NCI-H526 treated with DMSO at 0.1 percent for 48 hours (cell line): ENCODE data around the gene PARM1.
"Not testable (repeated sequence)": the region's sequence is repeated elsewhere in the genome, so short reads cannot be mapped to it uniquely, and the experiment has no call there.

Source experiments
- DNase-seq: peaks from one replicate; lab custom pipeline; 2025; lab: John Stamatoyannopoulos, UW

Gene PARM1

DNA sequence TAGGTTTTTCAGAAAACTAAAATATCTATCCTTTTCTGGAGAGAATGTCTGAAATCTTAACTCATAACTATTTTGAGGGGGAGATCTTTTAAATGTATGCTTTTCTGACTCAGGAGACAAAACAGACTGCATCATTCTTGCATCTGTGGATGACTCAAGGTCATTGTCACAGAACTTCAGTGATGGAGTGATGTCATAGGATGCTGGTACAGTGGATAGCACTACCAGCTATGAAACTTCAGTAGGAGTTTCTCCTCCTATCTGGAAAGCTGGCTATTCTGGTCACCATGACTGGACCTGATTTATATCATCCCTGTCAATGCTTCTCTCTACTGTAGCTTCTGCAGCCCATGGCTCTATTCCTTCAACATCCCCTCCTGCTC is 50.3 kb downstream of the PARM1 start:
- DNase-seq = no peak

DNA sequence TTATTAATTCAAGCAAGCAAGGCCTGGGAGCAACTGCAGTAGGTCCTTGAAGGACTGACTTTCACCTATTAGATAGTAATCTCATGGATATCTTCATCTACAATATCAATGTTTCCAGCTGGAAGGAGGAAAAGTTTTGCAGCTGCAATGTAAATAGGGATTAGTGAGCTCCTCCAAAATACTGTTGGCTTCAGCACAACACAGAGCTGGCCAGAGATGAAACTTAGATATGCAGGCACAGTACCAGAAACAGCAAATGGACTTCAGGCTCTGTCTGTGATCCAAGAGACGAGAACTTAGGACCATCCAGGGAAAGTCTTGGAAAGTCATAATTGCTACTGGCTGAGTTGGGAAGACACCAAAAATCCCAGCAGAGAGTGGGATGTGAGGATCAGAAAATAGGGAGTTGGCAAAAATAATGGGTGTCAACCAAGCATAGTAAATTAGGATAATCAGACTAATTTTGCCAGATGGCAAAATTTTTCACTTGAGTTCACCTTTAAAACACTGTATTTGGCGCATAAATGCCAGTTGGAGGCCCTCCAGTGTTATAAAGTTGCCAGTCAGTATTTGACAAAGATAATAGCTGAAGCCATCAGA is 57.5 kb downstream of the PARM1 start:
- DNase-seq = no peak

- DNase-seq = not testable (repeated sequence)
Observed at GRCh38 chr4:74994436-74994835, 61.5 kb downstream of the PARM1 start.

DNA sequence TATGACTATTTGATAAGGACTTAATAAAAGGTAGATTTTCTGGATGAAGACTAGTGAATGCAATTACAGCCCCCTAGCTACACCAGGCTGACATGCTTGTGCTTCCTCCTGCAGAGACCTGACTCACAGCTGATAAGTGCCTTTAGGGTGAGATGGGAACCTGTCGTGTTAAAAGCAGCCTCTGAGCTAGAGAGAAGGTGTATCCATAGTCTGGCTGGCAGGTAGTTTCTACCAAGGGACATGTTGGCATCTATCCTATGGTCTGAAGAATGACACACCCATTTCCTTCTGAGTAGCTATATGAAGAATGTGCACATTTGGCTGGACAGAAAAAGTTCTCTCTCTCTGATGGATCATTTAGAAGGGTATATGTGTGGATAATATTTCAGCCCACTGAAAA is 64.1 kb downstream of the PARM1 start:
- no peak for DNase-seq

DNA sequence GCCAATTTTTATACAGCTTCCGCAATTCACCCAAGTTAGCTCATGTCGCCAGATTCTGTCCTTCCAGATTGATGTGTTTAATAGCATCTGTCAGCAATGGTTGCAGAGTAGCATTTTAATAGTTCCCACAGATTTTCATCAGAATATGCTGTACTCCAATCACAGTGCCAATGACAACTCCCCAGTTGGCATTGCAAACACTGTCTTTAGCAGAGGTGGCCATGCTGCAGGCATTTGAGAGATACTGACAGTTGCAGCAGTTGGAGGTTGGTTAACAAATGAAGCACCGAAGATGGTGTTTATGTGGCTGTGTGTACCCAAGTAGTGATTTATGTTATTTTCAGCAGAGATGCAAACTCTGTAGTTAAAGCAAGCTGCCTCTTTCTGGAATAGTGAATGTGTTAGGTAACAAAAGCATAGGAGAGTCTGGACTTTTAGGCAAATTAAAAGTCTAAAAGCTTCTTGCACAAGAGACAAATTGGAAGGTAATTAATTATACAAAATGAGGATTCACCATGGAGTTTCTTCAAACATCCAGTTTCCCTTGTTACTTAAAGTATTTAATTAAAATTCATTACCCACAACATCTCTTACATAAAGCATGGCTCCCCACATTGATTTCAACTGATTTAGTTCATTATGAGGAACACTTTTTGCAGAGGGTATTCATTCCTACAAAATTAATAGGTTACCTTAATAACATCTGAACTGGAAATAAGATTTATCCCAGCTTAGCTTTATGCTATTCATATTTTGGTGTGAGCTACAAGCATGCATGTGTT is 65.2 kb downstream of the PARM1 start:
- peak; percentile 16 for DNase-seq

DNA sequence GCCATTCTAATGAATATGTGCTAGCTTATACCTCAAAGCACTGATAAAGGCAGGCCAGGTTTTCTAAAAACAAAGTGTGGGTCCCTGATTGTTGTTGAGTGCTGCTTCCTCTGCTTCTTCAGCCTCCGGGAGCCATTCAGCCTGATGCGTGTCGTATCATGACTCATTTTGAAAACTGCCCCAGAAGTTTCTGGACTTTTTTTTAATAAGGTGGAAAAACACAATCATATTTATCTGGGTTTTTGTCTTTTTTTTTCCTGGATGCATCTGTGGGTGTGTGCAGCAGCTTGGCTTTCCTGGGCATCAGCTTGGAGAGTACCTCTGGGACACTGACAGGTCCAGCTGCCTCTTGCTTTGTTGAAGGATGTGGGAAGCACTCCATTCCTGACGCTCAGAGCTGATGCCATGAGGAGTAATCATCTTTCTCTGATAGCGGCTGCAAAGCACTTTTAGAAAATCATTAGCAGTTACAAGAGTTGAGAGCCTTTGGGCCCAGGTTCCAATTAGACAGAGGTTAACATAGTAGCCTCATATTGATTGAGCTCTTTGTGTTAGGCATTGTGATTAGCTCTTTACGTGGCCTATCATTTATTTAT is 66.9 kb downstream of the PARM1 start:
- DNase-seq = no peak

DNA sequence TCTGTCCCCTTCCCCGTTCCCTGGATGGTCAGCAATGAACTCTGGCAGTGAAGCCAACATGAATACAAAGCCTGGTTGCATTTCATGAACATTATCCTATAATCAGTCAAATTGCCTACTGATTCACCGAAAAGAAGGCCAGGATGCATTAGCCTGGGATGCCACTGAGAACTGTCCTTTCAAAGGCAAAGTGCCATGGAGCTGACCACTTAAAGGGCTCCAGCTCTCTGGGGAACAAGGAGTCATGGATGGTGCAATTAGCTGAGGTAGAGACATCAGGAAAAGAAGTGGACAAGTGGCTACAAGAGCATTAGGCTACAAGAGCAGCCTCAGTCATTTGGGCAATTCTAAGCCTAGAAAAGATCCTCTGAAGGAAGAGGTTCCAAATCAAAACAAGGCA is 69.0 kb downstream of the PARM1 start:
- DNase-seq = no peak

- no peak for DNase-seq
Observed at GRCh38 chr4:75002381-75002780, 69.5 kb downstream of the PARM1 start.

- no peak for DNase-seq
Observed at GRCh38 chr4:75003979-75004378, 71.1 kb downstream of the PARM1 start.

GRCh38 chr4:75004755-75005668 is 72.1 kb downstream of the PARM1 start:
- DNase-seq = no peak

GRCh38 chr4:75005727-75006126 is 72.8 kb downstream of the PARM1 start:
- DNase-seq = no peak

- DNase-seq = no peak
Observed at GRCh38 chr4:75007891-75008290, 75.0 kb downstream of the PARM1 start.

GRCh38 chr4:75009138-75009537 is 76.2 kb downstream of the PARM1 start:
- no peak for DNase-seq

GRCh38 chr4:75011131-75011795 is 78.3 kb downstream of the PARM1 start:
- DNase-seq = no peak

DNA sequence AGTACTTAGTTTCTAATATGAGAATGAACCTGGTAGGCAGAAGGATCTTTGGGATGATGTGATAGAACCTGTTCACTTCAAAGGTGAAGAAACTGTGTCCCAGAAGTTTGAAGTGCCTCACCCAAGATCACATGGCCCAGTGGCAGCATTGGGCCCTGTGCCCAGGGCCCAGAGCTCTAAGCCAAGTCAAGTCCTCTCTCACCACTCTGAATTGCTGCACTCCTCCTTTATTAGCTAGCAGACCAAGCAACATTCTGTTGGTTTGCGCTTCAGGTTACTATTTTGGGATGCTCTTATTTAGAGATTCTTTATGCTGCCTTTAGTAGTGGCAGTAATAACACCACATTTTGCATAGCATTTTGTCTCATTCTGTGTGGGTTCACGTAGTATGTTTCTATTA is 82.7 kb downstream of the PARM1 start:
- DNase-seq = no peak

DNA sequence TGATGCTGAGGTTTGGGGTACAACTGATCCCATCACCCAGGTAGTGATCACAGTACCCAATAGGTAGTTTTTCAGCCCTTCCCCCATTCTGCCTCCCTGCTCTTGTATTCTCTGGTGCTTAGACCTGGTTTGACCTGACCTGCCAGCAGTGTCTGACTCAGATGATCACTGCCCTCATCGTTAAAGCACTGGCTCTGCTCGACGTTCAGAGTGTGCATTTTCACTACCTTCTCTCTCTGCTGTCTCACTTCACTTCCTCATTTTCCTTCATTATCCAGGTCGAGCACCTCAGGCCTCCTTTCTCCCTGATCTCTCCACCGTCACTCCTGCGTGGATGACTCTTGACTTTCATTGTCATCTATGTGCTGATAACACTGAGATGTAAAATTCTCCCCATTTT is 83.6 kb downstream of the PARM1 start:
- DNase-seq = no peak

- DNase-seq = no peak
Observed at GRCh38 chr4:75018811-75019479, 86.0 kb downstream of the PARM1 start.

DNA sequence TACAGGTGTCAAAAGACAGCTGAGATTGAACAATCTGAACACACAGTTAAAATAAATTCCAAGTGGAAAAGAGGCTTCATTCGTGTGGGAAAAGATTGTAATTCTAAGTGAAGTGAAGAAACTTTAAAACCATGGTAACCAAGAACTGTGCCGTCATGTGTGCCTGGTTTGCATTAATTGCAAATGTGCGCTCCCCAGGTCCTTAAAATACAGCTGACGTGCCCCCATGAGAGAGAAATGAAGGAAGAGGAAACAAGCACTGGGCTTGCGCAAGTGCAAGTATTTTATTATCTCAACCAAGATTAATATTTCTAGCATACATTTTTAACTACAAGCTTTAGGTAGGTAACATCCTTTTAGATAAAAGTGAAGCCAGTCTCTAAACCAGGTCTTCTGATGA is 92.5 kb downstream of the PARM1 start:
- no peak for DNase-seq

DNA sequence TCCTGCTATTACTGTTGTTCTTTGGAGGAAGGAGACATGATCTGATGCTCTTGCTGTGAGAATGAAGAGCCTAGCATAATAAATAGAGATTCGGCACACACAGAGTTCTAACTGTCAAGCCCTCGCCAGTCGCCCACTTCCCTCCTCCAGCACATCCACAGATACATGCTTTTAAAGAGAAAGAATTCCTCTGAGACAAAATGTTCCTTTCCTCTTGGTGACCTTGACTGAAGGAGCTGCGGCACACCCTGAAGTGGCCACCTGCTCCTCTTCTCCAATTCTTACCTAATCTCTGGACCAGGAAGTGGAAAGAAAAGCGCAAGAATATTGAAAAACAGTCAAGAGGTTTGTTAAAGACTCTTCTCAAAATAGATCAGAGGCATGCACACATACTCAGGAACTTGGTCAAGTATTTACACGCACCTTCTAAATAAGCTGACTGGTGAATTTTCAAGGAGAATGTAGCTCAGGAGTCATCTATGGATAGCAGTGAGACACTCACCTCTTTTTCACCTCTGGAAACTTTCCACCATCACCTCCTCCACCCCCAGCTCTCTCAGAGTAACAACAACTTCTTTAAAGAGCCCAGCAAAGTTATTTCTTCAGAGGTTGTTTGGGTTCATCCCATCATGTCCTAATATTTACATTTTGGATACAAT is 95.4 kb downstream of the PARM1 start:
- DNase-seq = no peak

DNA sequence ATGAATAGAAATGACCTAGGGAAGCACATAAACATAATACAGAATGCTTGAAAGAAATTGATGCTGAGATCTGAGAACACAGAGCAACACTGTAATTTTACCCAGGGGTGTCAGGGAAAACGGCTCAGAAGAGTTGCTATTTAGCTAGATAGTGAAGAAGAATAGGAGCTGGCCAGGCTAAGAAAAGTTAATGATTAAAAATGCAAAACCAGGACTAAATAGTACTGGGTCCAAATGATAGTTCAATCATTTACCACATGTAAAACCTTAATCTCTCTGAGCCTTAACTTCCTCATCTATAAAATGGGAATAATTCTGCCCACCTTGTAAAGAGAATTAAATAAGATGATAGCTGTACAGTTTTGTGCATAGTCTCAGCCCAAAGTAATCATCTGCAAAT is 97.1 kb downstream of the PARM1 start:
- no peak for DNase-seq
